ENCODE results near the gene RSL1D1.
"Not testable (repeated sequence)": the region's sequence is repeated elsewhere in the genome, so short reads cannot be mapped to it uniquely, and the experiment has no call there.

The RSL1D1 gene

GRCh38 chr16:11799017-11799381 lies 52.3 kb downstream of the RSL1D1 start:
- no peak for DNase-seq (ENCODE audit: low read depth in 2 of 2, low spot score in 1 of 2)

- no peak for DNase-seq (ENCODE audit: low read depth in 2 of 2, low spot score in 1 of 2)
Observed at GRCh38 chr16:11797957-11798299, 53.4 kb downstream of the RSL1D1 start.

GRCh38 chr16:11797166-11797956 lies 54.0 kb downstream of the RSL1D1 start, which contains the start of gene ZC3H7A:
Gene ZC3H7A (minus strand): TSS chr16:11797258. CDS start chr16:11782354, 14,904 bp downstream.
- peak; percentile 78 to 87 for DNase-seq (ENCODE audit: low read depth in 2 of 2, low spot score in 1 of 2)

GRCh38 chr16:11796227-11797165 lies 54.8 kb downstream of the RSL1D1 start:
- no peak for DNase-seq (ENCODE audit: low read depth in 2 of 2, low spot score in 1 of 2)

- DNase-seq (ENCODE audit: low read depth in 2 of 2, low spot score in 1 of 2), result no peak
Observed at GRCh38 chr16:11795887-11796226, 55.5 kb downstream of the RSL1D1 start.

- no peak for DNase-seq (ENCODE audit: low read depth in 2 of 2, low spot score in 1 of 2)
Observed at GRCh38 chr16:11794996-11795886, 56.1 kb downstream of the RSL1D1 start.

GRCh38 chr16:11794447-11794846 lies 56.9 kb downstream of the RSL1D1 start:
- DNase-seq (ENCODE audit: low read depth in 2 of 2, low spot score in 1 of 2), result no peak

GRCh38 chr16:11793840-11794239 lies 57.5 kb downstream of the RSL1D1 start:
- no peak for DNase-seq (ENCODE audit: low read depth in 2 of 2, low spot score in 1 of 2)

GRCh38 chr16:11792410-11793241 lies 58.7 kb downstream of the RSL1D1 start:
- no peak for DNase-seq (ENCODE audit: low read depth in 2 of 2, low spot score in 1 of 2)

GRCh38 chr16:11791144-11791828 lies 60.1 kb downstream of the RSL1D1 start:
- no peak for DNase-seq (ENCODE audit: low read depth in 2 of 2, low spot score in 1 of 2)

- DNase-seq (ENCODE audit: low read depth in 2 of 2, low spot score in 1 of 2), result no peak
Observed at GRCh38 chr16:11788914-11789313, 62.4 kb downstream of the RSL1D1 start.

GRCh38 chr16:11784980-11785599 lies 66.3 kb downstream of the RSL1D1 start:
- DNase-seq (ENCODE audit: low read depth in 2 of 2, low spot score in 1 of 2), result not testable (repeated sequence)

GRCh38 chr16:11784381-11784780 lies 67.0 kb downstream of the RSL1D1 start:
- DNase-seq (ENCODE audit: low read depth in 2 of 2, low spot score in 1 of 2), result not testable (repeated sequence)

- no peak for DNase-seq (ENCODE audit: low read depth in 2 of 2, low spot score in 1 of 2)
Observed at GRCh38 chr16:11784038-11784369, 67.3 kb downstream of the RSL1D1 start.

Measured in stimulated activated CD8-positive, alpha-beta memory T cell treated with anti-CD3 and anti-CD28 coated beads, Interleukin-4, amount 100 ng/mL, for 1 hour (primary cell).